SK-N-SH (cell line): Measurements from ENCODE around the gene NMT2.

ENCODE experiments used
- CHD2 ChIP-seq: fragments of 150-350 bp; IDR thresholded peaks from 2 replicates; pipeline ENCODE4 v1.6.1; 2018; ENCODE audit warnings: low read length; ENCODE audit not compliant: partially characterized antibody
- GABPA ChIP-seq: IDR thresholded peaks from 2 replicates; pipeline ENCODE4 v1.4.0; 2012; ENCODE audit warnings: low read depth, mild to moderate bottlenecking
- MAX ChIP-seq: IDR thresholded peaks from 2 replicates; pipeline ENCODE4 v1.4.0; 2012; ENCODE audit warnings: low read depth
- NFIC ChIP-seq: IDR thresholded peaks from 2 replicates; pipeline ENCODE4 v1.4.0; 2012; ENCODE audit warnings: borderline replicate concordance
- POLR2AphosphoS5 ChIP-seq: IDR thresholded peaks from 2 replicates; pipeline ENCODE4 v1.6.1; 2012; ENCODE audit warnings: low read depth, low read length
- RCOR1 ChIP-seq: fragments of 150-350 bp; IDR thresholded peaks from 2 replicates; pipeline ENCODE4 v1.6.1; 2017; ENCODE audit warnings: antibody characterized with exemption, low read length
- RFX5 ChIP-seq: IDR thresholded peaks from 2 replicates; pipeline ENCODE4 v1.6.1; 2012; ENCODE audit warnings: mild to moderate bottlenecking, improper control_type of control experiment, low read length
- SMC3 ChIP-seq: IDR thresholded peaks from 2 replicates; pipeline ENCODE4 v1.6.1; 2012; ENCODE audit warnings: low read depth, low read length, improper control_type of control experiment
- TCF12 ChIP-seq: IDR thresholded peaks from 2 replicates; pipeline ENCODE4 v1.4.0; 2012
- TF ChIP-seq, protein P1 (sequence below): fragments of 200-600 bp; sonication (generic); IDR thresholded peaks from 2 replicates; pipeline ENCODE4 v1.6.1; 2017; ENCODE audit warnings: antibody characterized with exemption, mild to moderate bottlenecking, moderate library complexity

GRCh38 chr10:15208221-15208620 is 39.7 kb upstream of the NMT2 start:
- TF ChIP-seq MAX (no peak), CHD2 (no peak), POLR2AphosphoS5 (no peak), TCF12 (no peak), GABPA (no peak), RCOR1 (no peak), NFIC (no peak), RFX5 (no peak), SMC3 (no peak)
- TF ChIP-seq, protein P1, sequence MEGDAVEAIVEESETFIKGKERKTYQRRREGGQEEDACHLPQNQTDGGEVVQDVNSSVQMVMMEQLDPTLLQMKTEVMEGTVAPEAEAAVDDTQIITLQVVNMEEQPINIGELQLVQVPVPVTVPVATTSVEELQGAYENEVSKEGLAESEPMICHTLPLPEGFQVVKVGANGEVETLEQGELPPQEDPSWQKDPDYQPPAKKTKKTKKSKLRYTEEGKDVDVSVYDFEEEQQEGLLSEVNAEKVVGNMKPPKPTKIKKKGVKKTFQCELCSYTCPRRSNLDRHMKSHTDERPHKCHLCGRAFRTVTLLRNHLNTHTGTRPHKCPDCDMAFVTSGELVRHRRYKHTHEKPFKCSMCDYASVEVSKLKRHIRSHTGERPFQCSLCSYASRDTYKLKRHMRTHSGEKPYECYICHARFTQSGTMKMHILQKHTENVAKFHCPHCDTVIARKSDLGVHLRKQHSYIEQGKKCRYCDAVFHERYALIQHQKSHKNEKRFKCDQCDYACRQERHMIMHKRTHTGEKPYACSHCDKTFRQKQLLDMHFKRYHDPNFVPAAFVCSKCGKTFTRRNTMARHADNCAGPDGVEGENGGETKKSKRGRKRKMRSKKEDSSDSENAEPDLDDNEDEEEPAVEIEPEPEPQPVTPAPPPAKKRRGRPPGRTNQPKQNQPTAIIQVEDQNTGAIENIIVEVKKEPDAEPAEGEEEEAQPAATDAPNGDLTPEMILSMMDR: no peak
